LoVo (cell line): ENCODE results near the gene WASHC1.
"Not testable (repeated sequence)": the region's sequence is repeated elsewhere in the genome, so short reads cannot be mapped to it uniquely, and the experiment has no call there.

ENCODE experiments used
- DNase-seq: peaks from one replicate; pipeline ENCODE4 v3.0.0-alpha.2; 2016; ENCODE audit warnings: low spot score

WASHC1 gene, protein sequence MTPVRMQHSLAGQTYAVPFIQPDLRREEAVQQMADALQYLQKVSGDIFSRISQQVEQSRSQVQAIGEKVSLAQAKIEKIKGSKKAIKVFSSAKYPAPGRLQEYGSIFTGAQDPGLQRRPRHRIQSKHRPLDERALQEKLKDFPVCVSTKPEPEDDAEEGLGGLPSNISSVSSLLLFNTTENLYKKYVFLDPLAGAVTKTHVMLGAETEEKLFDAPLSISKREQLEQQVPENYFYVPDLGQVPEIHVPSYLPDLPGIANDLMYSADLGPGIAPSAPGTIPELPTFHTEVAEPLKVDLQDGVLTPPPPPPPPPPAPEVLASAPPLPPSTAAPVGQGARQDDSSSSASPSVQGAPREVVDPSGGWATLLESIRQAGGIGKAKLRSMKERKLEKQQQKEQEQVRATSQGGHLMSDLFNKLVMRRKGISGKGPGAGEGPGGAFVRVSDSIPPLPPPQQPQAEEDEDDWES

DNA sequence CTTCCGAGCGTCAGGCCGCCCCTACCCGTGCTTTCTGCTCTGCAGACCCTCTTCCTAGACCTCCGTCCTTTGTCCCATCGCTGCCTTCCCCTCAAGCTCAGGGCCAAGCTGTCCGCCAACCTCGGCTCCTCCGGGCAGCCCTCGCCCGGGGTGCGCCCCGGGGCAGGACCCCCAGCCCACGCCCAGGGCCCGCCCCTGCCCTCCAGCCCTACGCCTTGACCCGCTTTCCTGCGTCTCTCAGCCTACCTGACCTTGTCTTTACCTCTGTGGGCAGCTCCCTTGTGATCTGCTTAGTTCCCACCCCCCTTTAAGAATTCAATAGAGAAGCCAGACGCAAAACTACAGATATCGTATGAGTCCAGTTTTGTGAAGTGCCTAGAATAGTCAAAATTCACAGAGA lies at the start of gene WASHC1:
Gene WASHC1 (minus strand): TSS at position 101 of the 400 bp plus-strand sequence. CDS start 4,457 bp downstream, outside the sequence.
- DNase-seq = not testable (repeated sequence)

- DNase-seq = not testable (repeated sequence)
These were observed 49.1 kb upstream of the WASHC1 start for GRCh38 chr9:78333-78732.

- not testable (repeated sequence) for DNase-seq
These were observed 47.1 kb upstream of the WASHC1 start for GRCh38 chr9:76389-76788.

GRCh38 chr9:73900-74525 lies 44.8 kb upstream of the WASHC1 start:
- DNase-seq = not testable (repeated sequence)

DNA sequence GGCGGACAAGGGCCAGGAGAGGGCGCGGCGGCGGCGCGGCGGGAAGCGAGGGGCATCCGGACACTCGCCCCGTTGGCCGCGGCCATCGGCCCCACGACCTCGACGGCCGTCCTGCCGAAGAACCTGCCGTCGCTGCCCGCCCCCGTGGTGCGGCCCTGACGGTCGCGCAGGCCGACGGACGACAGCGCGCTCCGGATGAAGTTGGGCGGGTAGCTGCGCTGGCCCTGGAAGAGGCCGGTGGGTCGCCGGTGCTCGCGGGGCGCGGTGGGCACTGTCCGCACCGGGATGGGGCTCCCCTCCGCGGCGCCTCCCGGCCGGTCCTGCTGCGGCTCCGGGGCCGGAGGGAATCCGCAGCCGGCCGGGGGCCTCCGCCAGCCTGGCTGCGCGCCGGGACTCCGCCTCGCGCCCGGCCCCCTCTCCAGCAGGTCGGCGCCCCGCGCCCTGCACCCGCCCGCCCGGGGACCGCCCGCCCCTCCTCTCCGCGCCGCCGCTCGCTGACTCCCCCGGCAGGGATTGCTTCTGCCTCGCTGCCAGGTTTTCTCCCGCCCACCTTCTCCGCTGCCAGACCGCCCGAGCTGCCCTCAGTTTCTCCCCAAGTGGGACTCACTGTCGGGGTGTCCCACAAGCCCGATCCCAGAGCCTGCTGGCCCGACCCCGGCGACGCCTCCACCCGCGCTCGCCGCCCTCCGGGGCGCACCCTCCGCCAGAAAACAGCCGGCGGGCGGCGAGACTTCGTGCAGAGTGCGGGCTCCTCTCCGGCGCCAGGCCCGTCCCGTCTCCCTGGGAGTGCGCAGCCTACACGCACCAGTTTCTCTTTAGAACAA lies 44.0 kb upstream of the WASHC1 start:
- not testable (repeated sequence) for DNase-seq

- not testable (repeated sequence) for DNase-seq
These were observed 33.9 kb upstream of the WASHC1 start for GRCh38 chr9:63031-63629.

DNA sequence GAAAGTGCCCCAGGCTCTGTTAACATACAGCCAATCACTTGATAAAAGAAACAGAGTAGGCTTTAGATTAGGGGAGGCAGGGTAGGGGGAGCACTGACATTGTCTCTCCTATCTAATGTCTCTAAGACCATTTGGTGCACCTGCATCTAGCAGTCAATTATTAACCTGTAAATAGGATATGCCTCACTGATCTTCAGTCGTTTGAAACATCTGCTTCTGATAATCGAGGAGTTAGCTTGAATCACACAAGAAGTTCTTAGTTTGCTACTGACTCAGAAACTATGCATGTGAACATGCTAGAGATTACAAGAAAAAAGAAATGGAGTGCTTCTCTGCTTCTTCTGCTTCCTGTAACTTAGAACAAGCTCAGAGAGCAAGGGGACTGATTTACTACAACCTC lies 23.4 kb upstream of the WASHC1 start:
- DNase-seq = not testable (repeated sequence)

GRCh38 chr9:48190-48842 lies 19.1 kb upstream of the WASHC1 start:
- not testable (repeated sequence) for DNase-seq

DNA sequence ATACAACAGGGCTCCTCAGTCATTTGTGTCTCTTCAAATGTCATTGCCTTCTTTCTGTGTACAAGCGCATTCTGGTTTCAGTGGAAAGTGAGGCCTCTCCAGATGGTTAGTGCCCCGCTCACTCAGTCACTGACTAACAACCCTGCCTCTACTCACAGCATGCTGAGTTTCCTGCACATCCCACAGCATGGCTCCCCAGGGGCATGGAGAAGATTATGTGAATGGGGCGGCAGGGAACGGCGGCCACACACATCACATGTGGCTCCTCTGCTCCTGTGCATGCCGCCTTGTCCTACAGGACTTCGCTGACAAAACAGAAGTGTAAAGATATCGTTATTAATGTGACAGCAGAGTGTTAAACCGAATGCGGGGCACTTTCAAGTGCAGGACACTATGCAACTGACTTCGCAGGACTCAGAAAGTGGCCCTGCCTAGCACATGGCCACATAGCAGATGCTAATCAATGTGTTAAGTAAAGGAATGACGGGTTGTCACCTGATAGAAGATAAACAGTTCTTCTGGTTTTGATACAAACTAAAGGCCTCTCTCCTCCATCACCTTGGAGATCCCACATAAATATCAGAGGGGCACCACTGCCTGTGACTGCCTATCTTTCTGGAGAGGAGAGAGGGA lies 17.5 kb upstream of the WASHC1 start:
- DNase-seq = not testable (repeated sequence)

- not testable (repeated sequence) for DNase-seq
These were observed 16.9 kb upstream of the WASHC1 start for GRCh38 chr9:46164-46563.

DNA sequence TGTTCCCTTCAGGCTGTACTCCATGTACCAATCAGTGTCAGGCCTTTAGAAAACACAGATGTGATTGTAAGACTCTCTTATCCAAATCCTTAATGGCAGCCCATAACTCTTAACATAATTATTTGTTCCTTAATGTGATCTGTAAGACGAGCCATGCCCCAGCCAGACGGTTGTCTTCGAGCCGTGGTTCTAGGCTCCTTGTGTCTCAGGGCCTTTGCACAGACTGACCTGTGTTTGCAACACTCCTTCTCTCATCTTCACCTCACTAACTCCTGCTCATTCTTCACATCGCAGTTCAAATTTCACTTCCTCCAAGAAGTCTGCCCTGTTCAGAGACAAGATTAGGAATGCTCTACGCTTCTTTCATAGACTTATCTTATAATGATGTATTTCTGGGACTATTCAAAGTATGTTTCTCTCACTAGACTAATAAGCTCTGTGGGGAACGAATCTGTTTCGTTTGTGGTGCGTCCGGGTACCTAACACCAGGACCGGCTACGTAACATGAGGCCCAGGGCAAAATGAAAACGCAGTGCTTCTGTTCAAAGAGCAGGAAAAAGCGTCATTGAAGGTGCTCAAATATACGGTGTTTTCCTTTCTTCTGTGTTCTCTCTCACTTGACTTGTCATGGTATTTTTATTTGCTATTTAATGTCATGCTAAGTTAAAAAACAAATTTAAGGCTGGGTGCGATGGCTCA lies 16.1 kb upstream of the WASHC1 start:
- not testable (repeated sequence) for DNase-seq

GRCh38 chr9:44416-44815 lies 15.2 kb upstream of the WASHC1 start:
- DNase-seq = not testable (repeated sequence)

GRCh38 chr9:43636-44035 lies 14.4 kb upstream of the WASHC1 start:
- DNase-seq = not testable (repeated sequence)

- DNase-seq = not testable (repeated sequence)
These were observed 13.9 kb upstream of the WASHC1 start for GRCh38 chr9:43116-43515.

DNA sequence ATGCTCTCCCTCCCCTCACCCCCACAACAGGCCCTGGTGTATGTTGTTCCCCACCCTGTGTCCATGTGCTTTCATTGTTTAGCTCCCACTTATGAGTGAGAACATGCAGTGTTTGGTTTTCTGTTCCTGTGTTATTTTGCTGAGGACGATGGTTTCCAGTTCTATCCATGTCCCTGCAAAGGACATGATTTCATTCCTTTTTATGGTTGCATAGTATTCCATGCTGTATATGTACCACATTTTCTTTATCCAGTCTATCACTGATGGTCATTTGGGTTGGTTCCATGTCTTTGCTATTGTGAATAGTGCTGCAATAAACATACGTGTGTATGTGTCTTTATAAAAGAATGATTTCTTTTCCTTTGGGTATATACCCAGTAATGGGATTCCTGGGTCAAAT lies 12.6 kb upstream of the WASHC1 start:
- not testable (repeated sequence) for DNase-seq

DNA sequence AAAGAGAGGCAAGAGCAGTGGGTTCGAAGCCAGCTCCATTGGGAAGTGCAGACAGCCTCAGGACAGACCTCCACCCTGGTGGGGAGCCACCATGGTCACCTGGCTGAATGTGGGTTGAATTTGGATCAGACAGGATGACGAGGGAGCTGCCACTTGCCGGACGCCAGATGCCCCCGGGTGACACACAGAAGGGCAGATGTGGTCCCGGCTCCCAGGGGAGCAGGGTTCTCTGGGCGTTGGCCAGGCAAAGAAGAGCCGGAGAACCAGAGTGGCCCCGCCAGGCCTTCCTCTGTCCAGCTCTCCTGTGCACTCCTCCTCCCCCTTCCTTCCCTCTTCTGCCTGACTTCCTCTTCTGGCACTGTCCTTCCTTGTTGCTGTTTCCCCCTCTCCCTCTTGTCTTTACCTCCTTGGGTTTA lies 12.0 kb upstream of the WASHC1 start:
- DNase-seq = not testable (repeated sequence)

DNA sequence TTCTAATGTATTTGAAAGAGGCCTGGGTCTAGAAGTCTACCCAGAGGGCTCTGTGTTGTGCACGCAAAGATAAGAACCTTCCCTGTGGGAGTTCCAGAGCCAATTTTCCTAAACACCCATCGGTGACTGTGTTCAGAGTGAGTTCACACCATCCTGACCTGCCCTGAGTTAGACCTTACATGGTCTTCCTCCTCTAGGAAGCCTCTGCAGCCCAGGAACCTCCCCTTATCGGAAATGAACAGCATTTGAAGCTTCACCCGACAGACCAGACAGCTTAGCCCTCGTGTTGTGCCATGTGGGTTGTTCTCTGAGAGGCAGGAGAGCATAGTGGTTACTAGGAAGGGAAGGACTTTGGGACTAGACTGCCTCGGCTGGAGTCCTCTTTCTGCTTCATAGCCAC lies 3.1 kb upstream of the WASHC1 start:
- not testable (repeated sequence) for DNase-seq

DNA sequence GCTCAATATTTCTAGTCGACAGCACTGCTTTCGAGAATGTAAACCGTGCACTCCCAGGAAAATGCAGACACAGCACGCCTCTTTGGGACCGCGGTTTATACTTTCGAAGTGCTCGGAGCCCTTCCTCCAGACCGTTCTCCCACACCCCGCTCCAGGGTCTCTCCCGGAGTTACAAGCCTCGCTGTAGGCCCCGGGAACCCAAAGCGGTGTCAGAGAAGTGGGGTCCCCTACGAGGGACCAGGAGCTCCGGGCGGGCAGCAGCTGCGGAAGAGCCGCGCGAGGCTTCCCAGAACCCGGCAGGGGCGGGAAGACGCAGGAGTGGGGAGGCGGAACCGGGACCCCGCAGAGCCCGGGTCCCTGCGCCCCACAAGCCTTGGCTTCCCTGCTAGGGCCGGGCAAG lies 481 bp downstream of the WASHC1 start:
- not testable (repeated sequence) for DNase-seq

- not testable (repeated sequence) for DNase-seq
These were observed 7.6 kb downstream of the WASHC1 start for GRCh38 chr9:21621-22020.

- DNase-seq = not testable (repeated sequence)
These were observed 12.4 kb downstream of the WASHC1 start for GRCh38 chr9:16875-17274.
